Suppressor macrophage treated with lipopolysaccharide for 4 hours (primary cell): ENCODE data around the gene GPC3.
"Not testable (repeated sequence)": the region's sequence is repeated elsewhere in the genome, so short reads cannot be mapped to it uniquely, and the experiment has no call there.

Experiments
- DNase-seq: peaks from one replicate; pipeline ENCODE4 v3.0.0-alpha.2; 2020

GPC3 gene

DNA sequence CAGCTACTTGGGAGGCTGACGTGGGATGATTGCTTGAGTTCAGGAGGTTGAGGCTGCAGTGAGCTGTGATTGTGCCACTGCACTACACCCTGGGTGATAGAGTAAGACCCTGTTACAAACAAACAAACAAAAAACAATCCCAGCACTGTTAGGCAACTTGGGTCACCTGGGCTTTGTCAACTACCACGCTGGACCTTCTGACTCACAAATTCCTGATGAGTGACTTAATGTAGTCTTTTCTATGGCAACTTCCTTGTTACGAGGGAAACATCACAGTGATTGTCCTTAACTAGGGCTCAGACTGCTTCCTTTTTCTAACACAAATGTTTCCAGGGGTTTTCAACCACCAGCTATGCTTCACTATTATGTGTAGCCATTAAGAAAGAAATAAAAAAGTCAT, 441.3 kb downstream of the GPC3 start:
- peak; percentile 75 for DNase-seq

DNA sequence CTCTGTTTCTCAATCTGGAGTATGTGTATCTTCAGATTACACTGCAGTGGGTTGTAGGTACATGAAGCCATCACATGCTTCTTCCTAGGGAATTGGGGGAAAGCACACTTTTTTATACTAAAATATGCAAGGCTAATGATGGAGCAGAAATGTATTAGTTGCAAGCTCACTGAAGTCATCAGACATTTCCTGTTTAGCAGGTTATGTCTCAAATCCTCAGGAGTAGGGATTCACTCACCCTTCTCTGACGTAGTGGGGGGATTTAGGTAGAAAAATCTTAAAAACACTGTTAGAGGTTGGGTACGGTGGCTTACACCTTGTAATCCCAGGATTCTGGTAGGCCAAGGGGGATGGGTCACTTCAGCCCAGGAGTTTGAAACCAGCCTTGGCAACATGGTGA, 441.7 kb downstream of the GPC3 start:
- DNase-seq: no peak

DNA sequence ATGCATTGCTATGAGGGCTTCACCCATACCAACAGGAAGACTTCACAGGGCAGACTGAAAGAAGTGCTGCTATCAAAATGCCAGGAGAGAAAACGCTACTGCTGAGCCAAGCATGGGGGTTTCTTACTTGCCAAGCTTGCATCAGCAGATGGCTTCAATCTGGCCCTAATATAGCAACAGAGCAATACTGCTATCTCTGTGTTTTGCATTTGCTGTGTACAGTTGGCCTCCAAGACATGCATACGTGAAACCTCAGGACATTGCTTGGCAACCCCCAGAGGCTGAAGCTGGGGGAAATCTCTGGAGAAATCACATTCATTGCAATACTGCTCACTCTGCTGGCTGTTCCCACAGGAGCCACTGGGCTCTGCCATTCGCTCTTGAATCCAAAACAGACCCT, 442.9 kb downstream of the GPC3 start:
- no peak for DNase-seq

DNA sequence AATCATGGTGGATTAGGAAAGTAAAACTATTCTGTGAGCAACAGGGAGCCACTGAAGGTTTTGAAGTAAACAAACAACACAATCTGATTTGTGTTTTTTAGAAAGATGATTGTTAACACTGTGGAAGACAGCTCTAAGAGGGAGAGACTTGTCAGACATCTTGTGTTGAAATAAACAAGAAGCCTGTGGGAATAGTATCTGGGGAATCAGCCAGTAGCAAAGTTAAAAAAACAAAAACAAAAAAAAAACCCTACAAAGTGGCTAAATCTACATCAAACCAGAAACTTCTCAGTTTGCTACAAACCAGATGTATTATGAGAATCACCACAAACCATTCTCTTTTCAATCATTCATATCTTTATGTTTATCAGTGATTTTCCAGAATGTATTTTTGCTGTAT, 444.4 kb downstream of the GPC3 start:
- DNase-seq: no peak

DNA sequence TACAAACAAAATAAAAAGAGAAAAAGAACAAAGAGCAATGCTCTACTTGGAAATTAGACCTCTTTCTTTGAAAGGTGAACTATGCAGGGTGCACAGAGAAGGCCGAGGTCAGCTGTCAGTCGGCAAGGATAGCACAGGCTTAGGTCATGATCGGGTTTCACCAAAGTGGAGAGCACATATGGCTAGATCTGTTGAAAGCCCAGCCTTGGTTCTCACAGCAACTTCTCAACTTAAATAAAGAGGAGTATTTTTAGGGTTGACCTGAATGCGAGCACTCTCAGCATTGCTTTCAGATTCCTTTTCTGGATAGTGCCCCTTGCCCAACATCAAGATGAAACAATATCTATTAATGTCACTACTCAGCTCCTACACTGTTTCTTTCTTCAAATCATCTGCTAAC, 447.2 kb downstream of the GPC3 start:
- no peak for DNase-seq

- DNase-seq: no peak
These were observed 448.3 kb downstream of the GPC3 start for GRCh38 chrX:133537142-133537541.

- DNase-seq: no peak
These were observed 450.3 kb downstream of the GPC3 start for GRCh38 chrX:133535066-133535465.

DNA sequence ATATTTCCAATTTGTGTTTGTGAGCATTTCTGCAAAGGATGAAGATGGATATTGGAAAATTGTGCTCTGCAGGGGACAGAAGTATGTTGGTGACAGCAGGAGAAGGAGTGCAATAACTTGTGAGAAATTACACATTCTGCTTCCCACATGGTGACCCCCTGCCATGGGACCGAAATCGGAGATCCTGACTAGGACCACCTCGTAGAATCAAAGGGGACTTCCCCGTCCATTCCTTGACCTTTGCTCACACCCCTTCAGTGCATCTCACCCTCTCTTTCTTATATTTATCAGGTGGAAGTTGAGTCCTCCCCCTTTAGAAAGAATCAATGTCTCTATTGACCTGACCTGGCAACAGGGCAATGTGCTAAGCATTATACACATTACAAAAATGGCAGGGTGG, 451.2 kb downstream of the GPC3 start:
- no peak for DNase-seq

GRCh38 chrX:133533249-133533648, 452.1 kb downstream of the GPC3 start:
- no peak for DNase-seq

DNA sequence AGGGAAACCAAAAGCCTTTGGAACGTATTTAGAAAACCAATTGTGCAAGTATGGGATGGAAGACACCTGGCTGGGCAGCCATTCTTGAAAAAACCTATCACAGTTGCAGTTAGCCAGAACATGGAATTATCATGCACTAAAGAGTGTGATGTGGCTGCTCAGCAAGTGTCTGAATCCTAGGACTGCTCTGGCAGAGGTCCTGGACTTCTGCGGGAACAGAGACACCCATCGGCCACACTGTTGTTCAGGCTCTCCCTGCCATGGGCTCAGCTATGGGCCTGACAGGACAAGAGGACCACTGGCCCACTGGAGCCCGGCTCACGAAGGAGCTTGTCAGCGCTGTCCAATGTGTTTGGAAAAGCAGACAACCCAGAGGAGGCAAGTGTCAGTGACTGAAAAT, 454.4 kb downstream of the GPC3 start:
- no peak for DNase-seq

DNA sequence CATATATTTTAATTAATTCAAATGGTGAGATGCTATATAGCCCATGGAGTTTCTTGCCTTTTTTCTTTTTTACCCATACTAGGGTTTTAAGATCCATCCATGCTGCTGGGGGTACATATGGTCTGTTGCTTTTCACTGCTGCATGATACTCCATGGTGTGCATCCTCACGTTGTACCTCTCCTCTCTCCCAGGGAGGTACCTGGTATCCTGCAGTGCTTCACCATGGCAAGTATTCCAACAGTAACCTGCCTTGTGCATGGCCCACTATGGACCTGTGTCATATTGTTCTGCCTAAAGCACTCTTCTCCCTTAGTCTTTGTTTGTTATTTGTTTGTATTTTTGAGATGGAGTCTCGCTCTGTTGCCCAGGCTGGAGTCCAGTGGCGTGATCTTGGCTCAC, 455.8 kb downstream of the GPC3 start:
- DNase-seq: no peak

GRCh38 chrX:133527825-133528224, 457.6 kb downstream of the GPC3 start:
- no peak for DNase-seq

GRCh38 chrX:133527415-133527814, 458.0 kb downstream of the GPC3 start:
- no peak for DNase-seq

GRCh38 chrX:133526773-133527172, 458.6 kb downstream of the GPC3 start:
- DNase-seq: not testable (repeated sequence)

- no peak for DNase-seq
These were observed 461.9 kb downstream of the GPC3 start for GRCh38 chrX:133523526-133523925.

GRCh38 chrX:133523081-133523487, 462.3 kb downstream of the GPC3 start:
- no peak for DNase-seq

- peak; percentile 62 for DNase-seq
These were observed 468.7 kb downstream of the GPC3 start for GRCh38 chrX:133516686-133517085.

- DNase-seq: peak; percentile 12
These were observed 470.9 kb downstream of the GPC3 start for GRCh38 chrX:133514486-133514885.

DNA sequence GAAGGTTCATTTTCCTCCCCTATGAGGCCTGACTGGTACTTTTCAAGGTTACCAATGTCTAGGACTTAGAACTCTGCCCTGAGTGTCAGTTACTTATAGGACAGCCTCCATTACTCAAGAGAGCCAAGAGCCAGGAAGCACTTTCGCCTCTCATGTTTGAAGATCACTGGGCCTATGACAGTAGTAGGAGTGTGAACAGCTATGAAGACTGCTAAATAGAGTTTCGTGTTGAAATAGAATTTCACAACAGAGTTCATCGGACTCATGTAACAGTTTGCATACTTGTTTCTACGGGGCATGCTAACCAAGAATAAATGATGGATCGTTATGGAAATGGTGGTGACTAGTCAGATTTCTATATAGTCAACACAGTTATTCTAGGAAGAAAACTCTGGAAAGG, 472.3 kb downstream of the GPC3 start:
- peak; percentile 45 for DNase-seq

- no peak for DNase-seq
These were observed 474.4 kb downstream of the GPC3 start for GRCh38 chrX:133511041-133511440.

DNA sequence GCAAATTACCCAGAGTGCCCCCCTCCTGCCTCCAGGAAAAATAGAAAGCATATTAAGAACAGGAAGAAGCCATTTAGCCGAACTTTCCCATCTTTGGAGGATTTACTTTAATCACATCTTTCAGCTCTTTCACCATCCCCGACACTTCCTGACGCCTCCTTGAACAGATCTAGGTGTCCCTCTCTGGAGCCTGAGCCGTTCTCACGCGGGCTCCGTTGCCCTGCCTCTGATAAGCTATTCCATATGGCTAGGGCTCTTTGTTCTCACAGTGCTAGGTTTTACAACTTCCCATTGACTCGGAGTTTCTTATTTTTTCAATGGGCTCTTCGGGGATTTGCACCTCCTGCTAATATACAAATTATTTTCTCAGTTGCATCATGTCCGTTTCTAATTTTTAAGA, 488.0 kb downstream of the GPC3 start:
- DNase-seq: no peak

DNA sequence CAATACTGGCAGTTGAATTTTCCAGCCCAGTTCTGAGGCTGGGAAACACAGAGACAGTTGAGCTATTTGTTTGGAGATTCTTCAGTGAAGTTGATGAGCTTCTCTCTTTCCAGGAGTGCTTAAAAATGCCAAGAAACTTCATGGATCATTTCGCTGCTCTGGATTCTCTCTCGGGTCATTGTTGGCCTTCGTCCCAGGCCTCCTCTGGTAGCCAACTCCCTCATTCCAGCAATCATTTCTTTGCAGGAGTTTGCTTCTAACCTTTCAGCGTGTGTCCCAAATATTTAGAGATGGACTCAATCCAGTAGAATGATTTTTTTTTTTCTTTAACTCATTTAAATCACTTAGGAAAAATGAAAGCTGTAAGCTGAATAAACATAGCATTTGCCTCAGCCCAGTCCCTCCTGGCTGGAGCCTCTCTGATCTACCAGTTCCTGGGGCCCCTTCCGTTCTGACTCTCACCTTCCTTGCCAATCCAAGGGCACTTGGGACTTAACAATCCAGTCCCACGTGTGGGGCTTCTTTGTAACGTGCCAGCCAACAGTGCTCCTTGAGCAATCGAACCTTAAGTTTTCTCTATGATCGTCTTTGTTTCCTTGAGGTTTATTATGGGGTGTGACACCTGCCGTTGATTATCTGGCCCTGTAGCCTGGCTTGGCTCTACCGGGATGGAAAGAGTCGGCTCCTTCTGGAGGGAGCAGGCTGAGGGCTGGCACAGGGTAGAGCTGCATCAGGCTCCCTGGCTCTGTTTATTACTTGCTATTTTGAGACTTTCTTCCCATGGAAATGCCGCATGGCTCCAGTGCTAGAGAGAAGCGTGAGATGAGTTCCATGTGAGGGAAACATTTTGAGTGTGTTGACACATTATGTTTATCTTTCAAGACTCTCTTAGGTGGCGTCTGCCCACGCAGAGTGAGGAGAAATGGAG, 489.7 kb downstream of the GPC3 start:
- DNase-seq: no peak

DNA sequence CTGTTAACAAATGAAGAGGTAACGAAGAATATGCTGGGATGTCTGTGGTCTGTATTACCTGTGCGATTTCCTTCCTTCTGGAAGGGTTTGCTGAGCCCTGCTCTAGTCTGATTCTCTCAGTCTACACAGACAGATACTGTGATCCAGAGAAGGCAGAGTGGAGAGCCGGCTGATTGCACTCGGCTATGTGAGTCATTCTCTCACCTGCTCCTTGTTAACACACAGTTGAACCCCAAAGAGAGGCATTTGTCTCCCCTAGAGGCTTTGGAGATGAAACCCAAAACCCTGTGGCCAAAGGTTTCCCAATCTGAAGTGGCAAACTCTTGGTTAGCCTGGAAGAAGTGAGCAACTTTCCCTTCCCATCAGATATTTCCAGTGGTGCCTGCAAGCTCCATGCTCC, 492.0 kb downstream of the GPC3 start:
- DNase-seq: no peak

- no peak for DNase-seq
These were observed 494.4 kb downstream of the GPC3 start for GRCh38 chrX:133490955-133491354.
